Measurements from ENCODE around the gene DISP1.

DNA sequence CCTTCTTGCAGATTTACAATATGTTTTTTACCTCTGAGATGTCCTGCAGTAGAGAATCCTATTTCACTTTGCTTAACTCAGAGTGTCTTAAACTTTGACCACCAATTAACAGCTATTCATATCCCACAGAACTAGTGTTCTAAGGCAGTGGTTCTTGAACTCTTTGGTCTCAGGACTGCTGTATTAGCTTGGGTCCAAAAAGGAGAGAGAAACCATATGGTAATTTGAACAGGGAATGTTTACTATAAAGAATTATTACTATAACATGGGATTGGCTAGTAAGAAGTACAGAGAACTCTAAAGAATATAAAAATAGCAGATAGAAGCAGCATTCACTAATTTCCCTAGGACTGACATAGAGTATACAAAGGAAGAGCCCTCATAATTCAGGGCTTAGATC is 46.2 kb upstream of the DISP1 start:
- TF ChIP-seq, protein P1, sequence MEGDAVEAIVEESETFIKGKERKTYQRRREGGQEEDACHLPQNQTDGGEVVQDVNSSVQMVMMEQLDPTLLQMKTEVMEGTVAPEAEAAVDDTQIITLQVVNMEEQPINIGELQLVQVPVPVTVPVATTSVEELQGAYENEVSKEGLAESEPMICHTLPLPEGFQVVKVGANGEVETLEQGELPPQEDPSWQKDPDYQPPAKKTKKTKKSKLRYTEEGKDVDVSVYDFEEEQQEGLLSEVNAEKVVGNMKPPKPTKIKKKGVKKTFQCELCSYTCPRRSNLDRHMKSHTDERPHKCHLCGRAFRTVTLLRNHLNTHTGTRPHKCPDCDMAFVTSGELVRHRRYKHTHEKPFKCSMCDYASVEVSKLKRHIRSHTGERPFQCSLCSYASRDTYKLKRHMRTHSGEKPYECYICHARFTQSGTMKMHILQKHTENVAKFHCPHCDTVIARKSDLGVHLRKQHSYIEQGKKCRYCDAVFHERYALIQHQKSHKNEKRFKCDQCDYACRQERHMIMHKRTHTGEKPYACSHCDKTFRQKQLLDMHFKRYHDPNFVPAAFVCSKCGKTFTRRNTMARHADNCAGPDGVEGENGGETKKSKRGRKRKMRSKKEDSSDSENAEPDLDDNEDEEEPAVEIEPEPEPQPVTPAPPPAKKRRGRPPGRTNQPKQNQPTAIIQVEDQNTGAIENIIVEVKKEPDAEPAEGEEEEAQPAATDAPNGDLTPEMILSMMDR (IDR thresholded peaks at IDR 0.05), result no peak
- no peak for TF ChIP-seq POLR2A (IDR thresholded peaks at IDR 0.05)
